Neural crest cell (in vitro differentiated cells): ENCODE data around the gene OR4F6. TPM values are rescaled to one million over a fixed set of nuclear protein-coding genes. Genes with fewer than 3 reads are reported as not detected.

Experiments
- DNase-seq: peaks from one replicate; pipeline ENCODE4 v3.0.0; 2021; ENCODE audit warnings: low read depth, mixed read lengths, low spot score
- H3K27ac Mint-ChIP-seq: one replicate; pipeline ENCODE4 v1.8.0; 2021; ENCODE audit warnings: mild to moderate bottlenecking, mixed read lengths; ENCODE audit not compliant: unreplicated experiment
- H3K27me3 Mint-ChIP-seq: 2 replicates; pipeline ENCODE4 v1.8.0; 2021; ENCODE audit warnings: low read depth, mild to moderate bottlenecking, mixed read lengths
- H3K36me3 Mint-ChIP-seq: 2 replicates; pipeline ENCODE4 v1.8.0; 2021; ENCODE audit warnings: low read depth, mild to moderate bottlenecking, mixed read lengths
- H3K4me1 Mint-ChIP-seq: 2 replicates; pipeline ENCODE4 v1.8.0; 2021; ENCODE audit warnings: mixed read lengths
- H3K4me3 Mint-ChIP-seq: one replicate; pipeline ENCODE4 v1.8.0; 2021; ENCODE audit warnings: mild to moderate bottlenecking, mixed read lengths
- H3K9me3 Mint-ChIP-seq: 2 replicates; pipeline ENCODE4 v1.8.0; 2021; ENCODE audit warnings: mixed read lengths
- CTCF ChIP-seq: fragments of 200-600 bp; sonication (generic); conservative IDR thresholded peaks from 2 replicates; pipeline ENCODE4 v1.5.0; 2021; ENCODE audit warnings: antibody characterized with exemption, mild to moderate bottlenecking
- total RNA-seq: library from RNA; stranded (reverse); gene quantifications from 2 replicates; pipeline ENCODE4 v1.2.1, GENCODE V29; 2021

OR4F6 gene
- total RNA-seq, 1 donor from 2014 or later = not detected

- H3K4me3 Mint-ChIP-seq = no peak overlapping the region
- H3K27me3 Mint-ChIP-seq = peaks cover 72% of the 10 kb centered on the region
- no peaks in the 10 kb centered on the region for H3K36me3 Mint-ChIP-seq
- no peak for DNase-seq
- peaks cover 3% of the 10 kb centered on the region for H3K9me3 Mint-ChIP-seq
- H3K27ac Mint-ChIP-seq = no peak overlapping the region
- H3K4me1 Mint-ChIP-seq = no peaks in the 10 kb centered on the region
- no peak for TF ChIP-seq CTCF
Observed at GRCh38 chr15:101810876-101811275, 7.6 kb downstream of the OR4F6 start.

GRCh38 chr15:101811902-101812301 is 8.6 kb downstream of the OR4F6 start, which contains the start of gene OR4F15:
Gene OR4F15, plus strand, starts transcription at chr15:101812202. Its CDS starts 5,985 bp downstream, at chr15:101818187.
- Mint-ChIP-seq H3K4me1 (no peaks in the 10 kb centered on the region), H3K9me3 (no peaks in the 10 kb centered on the region), H3K27ac (no peak within 1 kb of the TSS), H3K4me3 (no peak within 1 kb of the TSS), H3K36me3 (no peaks in the 10 kb centered on the region), H3K27me3 (peaks cover 81% of the 10 kb centered on the region)
- no peak for DNase-seq
- no peak for TF ChIP-seq CTCF

GRCh38 chr15:101813803-101814534 is 10.7 kb downstream of the OR4F6 start:
- no peaks in the 10 kb centered on the region for H3K9me3 Mint-ChIP-seq
- no peak overlapping the region for H3K4me3 Mint-ChIP-seq
- DNase-seq = no peak
- no peak overlapping the region for H3K27ac Mint-ChIP-seq
- no peak for TF ChIP-seq CTCF
- no peaks in the 10 kb centered on the region for H3K36me3 Mint-ChIP-seq
- H3K27me3 Mint-ChIP-seq = peaks cover 88% of the 10 kb centered on the region
- no peaks in the 10 kb centered on the region for H3K4me1 Mint-ChIP-seq

GRCh38 chr15:101820781-101821180 is 17.5 kb downstream of the OR4F6 start:
- Mint-ChIP-seq H3K4me3 (no peak overlapping the region), H3K4me1 (no peaks in the 10 kb centered on the region), H3K9me3 (peaks cover 5% of the 10 kb centered on the region), H3K27ac (no peak overlapping the region), H3K27me3 (peaks cover 66% of the 10 kb centered on the region), H3K36me3 (no peaks in the 10 kb centered on the region)
- no peak for TF ChIP-seq CTCF
- no peak for DNase-seq

- no peak for TF ChIP-seq CTCF
- Mint-ChIP-seq H3K27me3 (peaks cover 81% of the 10 kb centered on the region), H3K36me3 (no peaks in the 10 kb centered on the region), H3K9me3 (peaks cover 5% of the 10 kb centered on the region), H3K4me1 (no peaks in the 10 kb centered on the region), H3K27ac (no peak overlapping the region), H3K4me3 (no peak overlapping the region)
- DNase-seq = no peak
Observed at GRCh38 chr15:101827257-101827656, 23.9 kb downstream of the OR4F6 start.
